ENCODE measurements around the gene ALDH3A1. TPM values are rescaled to one million over a fixed set of nuclear protein-coding genes. Genes with fewer than 3 reads are reported as not detected.

The ALDH3A1 gene
- total and polyA plus RNA-seq, 2 of the 4 experiments (the other 2 are of a cell fraction) = not detected

- in situ Hi-C loops (cut with MboI; ENCODE audit: low sequenced_read_pairs) (no loop called here), intact Hi-C loops (cut with micrococcal nuclease) (no loop called here), dilution Hi-C loops (cut with HindIII; ENCODE audit: low sequenced_read_pairs, unreplicated experiment) (no loop called here)
- Histone ChIP-seq H2AFZ (replicated peaks; ENCODE audit: low read length, poor library complexity) (no peak overlapping the region), H2BK120ac (ENCODE audit: low read depth, low read length) (no peak overlapping the region), H4K8ac (ENCODE audit: low read depth in 2 of 2, low read length in 2 of 2) (no peak overlapping the region), H3K4me2 (ENCODE audit: low read depth, low read length) (no peak overlapping the region), H3K9me3 (ENCODE audit: control insufficient read depth, insufficient read depth, low read length) (no peaks in the 10 kb centered on the region), H3K79me1 (ENCODE audit: low read depth in 1 of 2, low read length in 2 of 2) (no peaks in the 10 kb centered on the region), H4K5ac (ENCODE audit: low read depth, low read length) (no peak overlapping the region), H3K36me3 (ENCODE audit: control insufficient read depth, insufficient read depth, low read length) (no peaks in the 10 kb centered on the region), H3K4ac (ENCODE audit: low read depth, low read length) (no peak overlapping the region), H3K4me3 (ENCODE audit: insufficient read depth, low read depth, low read length) (no peak overlapping the region), H3K18ac (ENCODE audit: low read depth, low read length) (no peak overlapping the region), H3K9me1 (ENCODE audit: insufficient read depth, low read length) (0 out of 2 replicates have a peak, but pooled peaks cover 4% of the 10 kb centered on the region), H3K9ac (ENCODE audit: low read depth, low read length) (no peak overlapping the region), H3K27ac (ENCODE audit: insufficient read depth, low read length) (no peak overlapping the region), H4K20me1 (ENCODE audit: insufficient read depth, low read length) (no peaks in the 10 kb centered on the region; the same call in 1 of the 2 replicates), H2BK20ac (ENCODE audit: low read depth, low read length) (no peak overlapping the region), H3K4me1 (ENCODE audit: control insufficient read depth, insufficient read depth, low read length) (peaks cover 4% of the 10 kb centered on the region), H3K27me3 (ENCODE audit: control insufficient read depth, insufficient read depth, low read length) (peaks cover 37% of the 10 kb centered on the region), H2BK15ac (ENCODE audit: low read depth, low read length) (no peak overlapping the region), H3K23ac (ENCODE audit: low read depth, low read length) (no peak overlapping the region), H2AK9ac (replicated peaks; ENCODE audit: low read depth, low read length, poor library complexity) (no peak overlapping the region), H3K14ac (replicated peaks; ENCODE audit: low read depth, low read length) (no peak overlapping the region), H2AK5ac (ENCODE audit: low read depth, low read length) (no peak overlapping the region), H3K56ac (ENCODE audit: extremely low read depth, insufficient read depth, low read length) (no peak overlapping the region), H2BK5ac (ENCODE audit: low read depth, low read length, poor library complexity, severe bottlenecking) (no peak overlapping the region), H4K91ac (ENCODE audit: insufficient read depth, low read depth, low read length) (no peak overlapping the region)
- 63% methylated on average over 1 of the region's 6 CpGs; no CpG with 5 or more reads in 1 of the 2 experiments for WGBS, 2 experiments (ENCODE audit: extremely low coverage in 2 of 2, insufficient read length in 1 of 2)
- CTCF ChIA-PET = interaction anchor here (0.9 kb wide), 1 partner anchor 106 kb away, joined by 3 read pairs; no protein-coding TSS in a partner anchor
- no peak for TF ChIP-seq CTCF (conservative IDR thresholded peaks at IDR 0.05; ENCODE audit: low read depth, low read length)
- TF ChIP-seq USF2 (IDR thresholded peaks at IDR 0.05; ENCODE audit: low read depth, low read length) = no peak
- TF ChIP-seq RCOR1 (IDR thresholded peaks at IDR 0.05; ENCODE audit: insufficient replicate concordance, low read length) = no peak
- no peak for TF ChIP-seq BHLHE40 (IDR thresholded peaks at IDR 0.05; ENCODE audit: low read depth, low read length)
- no peak for TF ChIP-seq POLR2A (IDR thresholded peaks at IDR 0.05; ENCODE audit: low read depth, low read length)
- no peak for TF ChIP-seq NFE2L2 (IDR thresholded peaks at IDR 0.05; ENCODE audit: low read depth, low read length)
- no peak for TF ChIP-seq FOS (IDR thresholded peaks at IDR 0.05; ENCODE audit: low read depth, low read length)
- no peak for TF ChIP-seq SMC3 (IDR thresholded peaks at IDR 0.05; ENCODE audit: low read depth, low read length)
- no peak for TF ChIP-seq MAFK (IDR thresholded peaks at IDR 0.05; ENCODE audit: low read depth, low read length)
- TF ChIP-seq CEBPB (IDR thresholded peaks at IDR 0.05; ENCODE audit: low read depth, low read length) = no peak
- TF ChIP-seq MXI1 (IDR thresholded peaks at IDR 0.05; ENCODE audit: borderline replicate concordance, low read depth, low read length) = no peak
- no peak for TF ChIP-seq MAZ (IDR thresholded peaks at IDR 0.05; ENCODE audit: borderline replicate concordance, low read depth, low read length)
- TF ChIP-seq CHD1 (IDR thresholded peaks at IDR 0.05; ENCODE audit: low read depth, low read length) = no peak
- TF ChIP-seq RAD21 (IDR thresholded peaks at IDR 0.05; ENCODE audit: low read length) = no peak
- POLR2A ChIA-PET (ENCODE audit: unreplicated experiment) = no interaction called here
- ATAC-seq (ENCODE audit: low read depth) (no peak), DNase-seq (no peak)
- no TSS peak for BruUV-seq (replicated peaks)
These were observed 7.3 kb upstream of the ALDH3A1 start for GRCh38 chr17:19755392-19755791.
